DOHH2 (cell line): ENCODE measurements around the gene TFF3.

ENCODE experiments used
- EZH2phosphoT487 ChIP-seq: fragments of 200-600 bp; sonication (generic); IDR thresholded peaks from 2 replicates; pipeline ENCODE4 v1.6.1; 2017; ENCODE audit warnings: borderline replicate concordance, mild to moderate bottlenecking, antibody characterized with exemption, low read length, moderate library complexity, mixed read lengths
- TF ChIP-seq, protein P1 (sequence below): fragments of 200-600 bp; sonication (generic); IDR thresholded peaks from one replicate; pipeline ENCODE4 v1.5.1; 2014; ENCODE audit warnings: antibody characterized with exemption, mild to moderate bottlenecking, low read depth, low read length; ENCODE audit not compliant: poor library complexity, severe bottlenecking

DNA sequence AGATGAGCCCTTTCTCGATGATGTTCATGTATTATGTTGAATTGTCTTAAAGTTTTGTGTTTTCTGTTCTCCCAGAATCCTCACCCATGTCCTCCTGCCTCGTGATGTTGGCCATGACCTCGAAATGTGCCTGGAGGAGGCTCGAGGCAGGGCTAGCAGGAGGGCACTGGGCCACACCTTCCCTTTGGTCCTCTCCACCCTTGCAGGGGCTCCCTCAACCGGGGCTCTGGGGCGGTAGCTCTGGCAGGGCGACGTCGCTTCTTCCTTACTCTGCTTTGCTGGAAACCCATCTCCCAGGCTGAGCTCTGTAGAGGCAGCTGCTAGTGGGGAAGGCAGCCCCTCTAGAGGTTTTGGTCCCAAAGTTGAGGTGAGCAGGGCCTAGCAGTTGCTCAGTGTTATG is 14.3 kb downstream of the TFF3 start:
- TF ChIP-seq, protein P1, sequence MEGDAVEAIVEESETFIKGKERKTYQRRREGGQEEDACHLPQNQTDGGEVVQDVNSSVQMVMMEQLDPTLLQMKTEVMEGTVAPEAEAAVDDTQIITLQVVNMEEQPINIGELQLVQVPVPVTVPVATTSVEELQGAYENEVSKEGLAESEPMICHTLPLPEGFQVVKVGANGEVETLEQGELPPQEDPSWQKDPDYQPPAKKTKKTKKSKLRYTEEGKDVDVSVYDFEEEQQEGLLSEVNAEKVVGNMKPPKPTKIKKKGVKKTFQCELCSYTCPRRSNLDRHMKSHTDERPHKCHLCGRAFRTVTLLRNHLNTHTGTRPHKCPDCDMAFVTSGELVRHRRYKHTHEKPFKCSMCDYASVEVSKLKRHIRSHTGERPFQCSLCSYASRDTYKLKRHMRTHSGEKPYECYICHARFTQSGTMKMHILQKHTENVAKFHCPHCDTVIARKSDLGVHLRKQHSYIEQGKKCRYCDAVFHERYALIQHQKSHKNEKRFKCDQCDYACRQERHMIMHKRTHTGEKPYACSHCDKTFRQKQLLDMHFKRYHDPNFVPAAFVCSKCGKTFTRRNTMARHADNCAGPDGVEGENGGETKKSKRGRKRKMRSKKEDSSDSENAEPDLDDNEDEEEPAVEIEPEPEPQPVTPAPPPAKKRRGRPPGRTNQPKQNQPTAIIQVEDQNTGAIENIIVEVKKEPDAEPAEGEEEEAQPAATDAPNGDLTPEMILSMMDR = no peak
- no peak for TF ChIP-seq EZH2phosphoT487
